ENCODE measurements around the gene FBXO30.

FBXO30 gene

GRCh38 chr6:145815309-145816274 lies 997 bp upstream of the FBXO30 start:
- Histone ChIP-seq H3K36me3 (ENCODE audit: insufficient read depth, low read length) (no peaks in the 10 kb centered on the region), H3K4me1 (ENCODE audit: insufficient read depth, low read length) (peaks cover 21% of the 10 kb centered on the region), H3K27ac (ENCODE audit: low read depth, low read length) (peak overlapping the region; percentile 97), H3K27me3 (ENCODE audit: control insufficient read depth in 1 of 2, insufficient read depth in 2 of 2, low read length in 2 of 2) (no peaks in the 10 kb centered on the region), H3K9ac (ENCODE audit: low read length) (peak overlapping the region; percentile 99), H3K4me3 (ENCODE audit: low read depth in 1 of 2, low read length in 2 of 2) (peak overlapping the region; percentile 71 to 84), H3K9me3 (ENCODE audit: low read length) (no peaks in the 10 kb centered on the region)

- Histone ChIP-seq H3K9me3 (ENCODE audit: low read length) (no peaks in the 10 kb centered on the region), H3K27me3 (ENCODE audit: control insufficient read depth in 1 of 2, insufficient read depth in 2 of 2, low read length in 2 of 2) (no peaks in the 10 kb centered on the region), H3K9ac (ENCODE audit: low read length) (peak overlapping the region; percentile 73), H3K4me1 (ENCODE audit: insufficient read depth, low read length) (peaks cover 32% of the 10 kb centered on the region), H3K4me3 (ENCODE audit: low read depth in 1 of 2, low read length in 2 of 2) (peak overlapping the region; percentile 71 to 84), H3K27ac (ENCODE audit: low read depth, low read length) (peak overlapping the region; percentile 97), H3K36me3 (ENCODE audit: insufficient read depth, low read length) (no peaks in the 10 kb centered on the region)
Observed at GRCh38 chr6:145814035-145814500, 527 bp downstream of the FBXO30 start.

DNA sequence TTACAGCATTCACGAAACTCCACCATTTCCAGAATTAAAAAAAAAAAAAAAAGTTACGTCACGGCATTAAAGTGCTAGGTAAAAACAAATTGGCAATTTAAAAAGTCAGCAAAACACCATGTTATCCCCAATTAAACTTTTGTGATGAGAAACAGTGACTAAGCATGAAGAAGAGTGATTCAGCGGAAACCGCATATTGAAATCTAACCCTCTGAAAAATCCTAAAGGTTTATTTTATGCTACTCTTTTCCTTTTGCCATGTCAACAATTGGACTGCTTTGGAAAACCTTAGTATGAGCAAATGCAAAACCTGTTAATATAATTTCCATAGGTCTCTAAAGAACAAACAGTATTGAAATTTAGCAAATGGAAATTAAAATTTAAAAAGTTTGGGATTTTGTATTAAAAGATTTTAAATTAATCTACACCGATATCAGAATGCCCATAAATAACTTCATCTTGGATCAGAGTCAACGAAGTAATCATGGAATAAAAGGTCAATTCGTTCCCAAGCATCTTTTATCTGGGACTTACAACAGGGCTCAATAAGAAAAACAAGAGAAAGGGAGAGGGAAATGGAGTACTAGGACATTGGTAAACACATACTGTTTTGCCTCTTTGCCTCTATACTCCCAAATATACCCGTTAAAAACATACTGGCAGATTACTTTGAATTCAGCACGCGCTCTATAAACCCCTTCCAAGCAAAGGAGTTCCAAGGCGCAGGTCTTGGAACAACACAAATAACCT lies 1.1 kb downstream of the FBXO30 start:
- no peaks in the 10 kb centered on the region for H3K36me3 ChIP-seq (ENCODE audit: insufficient read depth, low read length)
- peak overlapping the region; percentile 97 for H3K27ac ChIP-seq (ENCODE audit: low read depth, low read length)
- H3K27me3 ChIP-seq (ENCODE audit: control insufficient read depth in 1 of 2, insufficient read depth in 2 of 2, low read length in 2 of 2) = no peaks in the 10 kb centered on the region
- no peaks in the 10 kb centered on the region for H3K9me3 ChIP-seq (ENCODE audit: low read length)
- H3K4me3 ChIP-seq (ENCODE audit: low read depth in 1 of 2, low read length in 2 of 2) = peak overlapping the region; percentile 71 to 84
- peak overlapping the region; percentile 73 for H3K9ac ChIP-seq (ENCODE audit: low read length)
- peaks cover 32% of the 10 kb centered on the region for H3K4me1 ChIP-seq (ENCODE audit: insufficient read depth, low read length)

DNA sequence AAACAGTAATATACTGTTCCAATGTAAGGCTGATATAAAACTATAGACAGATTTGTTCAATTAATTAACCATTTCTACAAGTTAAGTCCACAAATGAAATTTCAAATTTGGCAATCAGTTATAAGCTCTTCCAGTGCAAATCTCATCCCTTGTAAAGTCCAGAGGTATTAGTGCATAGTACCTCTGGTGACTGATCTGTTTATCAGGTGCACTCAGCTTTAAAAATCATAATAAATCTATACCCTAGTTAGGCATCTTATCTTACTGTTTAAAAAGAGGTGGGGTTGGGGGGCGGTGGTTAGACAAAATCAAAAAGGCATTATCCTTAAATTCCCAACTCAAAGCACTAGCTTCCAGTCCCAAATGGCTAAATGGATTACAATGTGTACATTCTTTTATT lies 2.9 kb downstream of the FBXO30 start:
- Histone ChIP-seq H3K4me1 (ENCODE audit: insufficient read depth, low read length) (peaks cover 32% of the 10 kb centered on the region), H3K4me3 (ENCODE audit: low read depth in 1 of 2, low read length in 2 of 2) (peak overlapping the region; percentile 23 to 25), H3K27me3 (ENCODE audit: control insufficient read depth in 1 of 2, insufficient read depth in 2 of 2, low read length in 2 of 2) (no peaks in the 10 kb centered on the region), H3K9ac (ENCODE audit: low read length) (no peak overlapping the region), H3K27ac (ENCODE audit: low read depth, low read length) (peak overlapping the region; percentile 55), H3K36me3 (ENCODE audit: insufficient read depth, low read length) (no peaks in the 10 kb centered on the region), H3K9me3 (ENCODE audit: low read length) (no peaks in the 10 kb centered on the region)

DNA sequence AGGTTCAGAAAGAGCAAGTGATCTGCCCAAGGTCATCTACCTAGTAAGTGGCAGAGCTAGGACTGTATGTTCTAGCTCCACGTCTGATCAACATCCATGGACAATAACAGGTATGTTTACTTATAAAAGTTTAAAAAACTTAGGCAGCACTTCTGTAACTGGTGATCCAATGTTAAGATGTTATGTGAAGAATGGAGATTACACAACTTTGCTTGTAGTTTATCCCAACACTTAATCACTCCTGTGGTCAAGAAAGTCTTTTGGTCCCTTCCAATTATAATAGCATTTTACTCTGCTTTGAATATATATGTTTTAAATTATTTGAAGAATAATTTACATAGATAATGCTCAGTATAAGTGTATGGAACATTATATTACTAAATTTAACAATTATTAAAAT lies 4.8 kb downstream of the FBXO30 start:
- H3K9ac ChIP-seq (ENCODE audit: low read length) = no peak overlapping the region
- H3K36me3 ChIP-seq (ENCODE audit: insufficient read depth, low read length) = peaks cover 13% of the 10 kb centered on the region
- H3K4me3 ChIP-seq (ENCODE audit: low read depth in 1 of 2, low read length in 2 of 2) = peak overlapping the region in 1 of 2 donors; percentile 20
- H3K9me3 ChIP-seq (ENCODE audit: low read length) = no peaks in the 10 kb centered on the region
- H3K27me3 ChIP-seq (ENCODE audit: control insufficient read depth in 1 of 2, insufficient read depth in 2 of 2, low read length in 2 of 2) = no peaks in the 10 kb centered on the region
- H3K27ac ChIP-seq (ENCODE audit: low read depth, low read length) = peak overlapping the region; percentile 16
- H3K4me1 ChIP-seq (ENCODE audit: insufficient read depth, low read length) = peaks cover 21% of the 10 kb centered on the region

GRCh38 chr6:145809211-145809610 lies 5.4 kb downstream of the FBXO30 start:
- Histone ChIP-seq H3K27ac (ENCODE audit: low read depth, low read length) (peak overlapping the region; percentile 16), H3K27me3 (ENCODE audit: control insufficient read depth in 1 of 2, insufficient read depth in 2 of 2, low read length in 2 of 2) (no peaks in the 10 kb centered on the region), H3K9me3 (ENCODE audit: low read length) (no peaks in the 10 kb centered on the region), H3K36me3 (ENCODE audit: insufficient read depth, low read length) (peaks cover 19% of the 10 kb centered on the region), H3K9ac (ENCODE audit: low read length) (no peak overlapping the region), H3K4me1 (ENCODE audit: insufficient read depth, low read length) (peaks cover 26% of the 10 kb centered on the region), H3K4me3 (ENCODE audit: low read depth in 1 of 2, low read length in 2 of 2) (peak overlapping the region in 1 of 2 donors; percentile 20)

DNA sequence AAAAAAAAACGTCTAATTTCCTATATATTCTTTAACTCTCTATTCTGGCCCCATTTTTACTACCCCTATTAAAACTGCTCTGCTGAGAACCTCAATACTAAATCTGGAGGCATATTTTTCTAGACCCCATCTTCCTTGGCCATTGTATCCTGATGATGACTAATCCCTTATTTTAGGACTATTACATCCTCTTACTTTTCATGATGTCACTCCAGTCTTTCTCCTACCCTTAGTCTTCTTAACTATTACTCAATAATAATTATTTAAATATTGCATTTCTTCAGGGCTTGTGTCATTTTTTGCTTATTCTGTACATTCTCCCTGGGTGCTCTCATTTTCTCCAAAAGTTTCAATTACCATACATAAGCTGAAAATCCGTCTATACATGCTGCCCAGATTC lies 6.4 kb downstream of the FBXO30 start:
- Histone ChIP-seq H3K27ac (ENCODE audit: low read depth, low read length) (no peak overlapping the region), H3K9ac (ENCODE audit: low read length) (no peak overlapping the region), H3K27me3 (ENCODE audit: control insufficient read depth in 1 of 2, insufficient read depth in 2 of 2, low read length in 2 of 2) (no peaks in the 10 kb centered on the region), H3K4me3 (ENCODE audit: low read depth in 1 of 2, low read length in 2 of 2) (no peak overlapping the region), H3K9me3 (ENCODE audit: low read length) (no peaks in the 10 kb centered on the region), H3K36me3 (ENCODE audit: insufficient read depth, low read length) (peaks cover 22% of the 10 kb centered on the region), H3K4me1 (ENCODE audit: insufficient read depth, low read length) (peaks cover 32% of the 10 kb centered on the region)

DNA sequence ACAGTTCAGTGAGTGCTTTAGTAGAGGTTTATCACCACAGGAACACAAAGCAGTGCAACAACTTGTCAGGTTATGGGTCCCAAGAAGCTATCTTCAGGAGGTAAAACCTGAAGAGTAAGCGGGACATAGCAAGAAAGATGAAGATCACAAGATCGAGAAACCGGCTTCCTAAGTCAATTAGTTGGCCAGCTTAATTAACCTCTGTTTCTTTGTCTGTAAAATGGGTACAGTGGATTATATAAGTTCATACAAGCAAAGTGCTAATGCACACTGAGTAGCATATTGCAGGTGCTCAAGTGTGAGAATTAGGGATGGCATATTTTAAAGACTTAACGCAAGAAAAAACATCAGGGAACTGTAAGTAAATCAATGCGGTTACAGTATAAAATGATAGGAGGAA lies 12.5 kb downstream of the FBXO30 start:
- Histone ChIP-seq H3K4me1 (ENCODE audit: insufficient read depth, low read length) (peaks cover 30% of the 10 kb centered on the region), H3K27me3 (ENCODE audit: control insufficient read depth in 1 of 2, insufficient read depth in 2 of 2, low read length in 2 of 2) (no peaks in the 10 kb centered on the region), H3K36me3 (ENCODE audit: insufficient read depth, low read length) (peaks cover 43% of the 10 kb centered on the region), H3K9ac (ENCODE audit: low read length) (no peak overlapping the region), H3K9me3 (ENCODE audit: low read length) (no peaks in the 10 kb centered on the region), H3K27ac (ENCODE audit: low read depth, low read length) (no peak overlapping the region), H3K4me3 (ENCODE audit: low read depth in 1 of 2, low read length in 2 of 2) (no peak overlapping the region)

DNA sequence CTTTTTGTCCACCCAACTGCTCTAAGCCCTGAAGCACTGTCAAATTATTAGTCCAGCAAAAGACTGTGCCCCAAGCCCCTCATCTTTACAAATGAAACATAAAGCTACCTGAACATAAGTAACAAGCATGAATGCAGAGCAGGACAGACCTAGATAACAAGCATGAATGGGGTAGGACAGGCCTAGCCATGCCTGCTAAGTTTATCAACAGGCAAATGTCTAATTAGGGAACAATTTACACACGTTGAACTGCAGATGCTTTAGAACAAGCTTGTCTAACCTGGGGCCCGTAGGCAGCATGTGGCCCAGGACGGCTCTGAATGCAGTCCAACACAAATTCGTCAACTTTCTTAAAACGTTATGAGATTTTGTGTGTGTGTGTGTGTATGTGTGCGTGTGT lies 13.6 kb downstream of the FBXO30 start:
- H3K4me3 ChIP-seq (ENCODE audit: low read depth in 1 of 2, low read length in 2 of 2) = no peak overlapping the region
- H3K9me3 ChIP-seq (ENCODE audit: low read length) = no peaks in the 10 kb centered on the region
- no peak overlapping the region for H3K9ac ChIP-seq (ENCODE audit: low read length)
- no peak overlapping the region for H3K27ac ChIP-seq (ENCODE audit: low read depth, low read length)
- H3K36me3 ChIP-seq (ENCODE audit: insufficient read depth, low read length) = peaks cover 42% of the 10 kb centered on the region
- no peaks in the 10 kb centered on the region for H3K27me3 ChIP-seq (ENCODE audit: control insufficient read depth in 1 of 2, insufficient read depth in 2 of 2, low read length in 2 of 2)
- peaks cover 30% of the 10 kb centered on the region for H3K4me1 ChIP-seq (ENCODE audit: insufficient read depth, low read length)

DNA sequence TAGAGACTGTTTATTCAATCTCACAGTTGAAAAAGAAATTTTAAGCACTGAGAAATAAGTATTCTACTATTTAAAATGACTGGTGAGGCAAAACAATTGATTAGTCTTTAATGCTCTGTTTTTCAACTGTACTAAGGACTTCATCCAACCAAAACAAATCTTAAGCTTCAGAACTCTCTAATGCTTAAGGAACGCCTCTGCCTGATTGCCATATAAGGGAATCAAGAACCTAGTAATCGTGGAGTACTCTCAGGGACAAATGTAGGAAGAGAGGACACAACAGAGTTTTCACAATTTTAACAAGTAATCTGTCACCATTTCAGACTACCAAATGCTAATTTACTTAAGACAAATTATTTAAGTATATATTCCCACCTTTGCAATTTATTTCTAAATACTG lies 16.1 kb downstream of the FBXO30 start:
- Histone ChIP-seq H3K27me3 (ENCODE audit: control insufficient read depth in 1 of 2, insufficient read depth in 2 of 2, low read length in 2 of 2) (no peaks in the 10 kb centered on the region), H3K27ac (ENCODE audit: low read depth, low read length) (no peak overlapping the region)

DNA sequence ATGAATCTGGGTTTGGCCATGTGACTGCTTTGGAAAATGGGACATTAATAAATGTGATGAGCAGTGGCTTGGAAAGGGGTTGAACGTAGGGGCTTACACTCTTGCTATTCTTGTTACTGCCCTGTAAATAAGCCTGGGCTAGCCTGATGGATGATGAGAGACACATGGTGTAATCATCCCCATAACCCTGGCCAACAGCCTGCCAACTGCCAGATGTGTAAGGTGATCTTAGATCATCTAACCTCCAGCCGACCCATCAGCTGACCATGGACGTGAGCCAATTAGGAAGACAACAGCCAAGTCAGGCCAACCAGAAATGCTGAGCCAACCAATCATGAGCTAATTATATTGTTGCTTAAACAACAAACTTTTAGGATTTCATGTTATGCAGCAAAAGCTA lies 25.2 kb downstream of the FBXO30 start:
- Histone ChIP-seq H3K36me3 (ENCODE audit: insufficient read depth, low read length) (peaks cover 8% of the 10 kb centered on the region), H3K27me3 (ENCODE audit: control insufficient read depth in 1 of 2, insufficient read depth in 2 of 2, low read length in 2 of 2) (no peaks in the 10 kb centered on the region), H3K27ac (ENCODE audit: low read depth, low read length) (no peak overlapping the region), H3K4me1 (ENCODE audit: insufficient read depth, low read length) (no peaks in the 10 kb centered on the region), H3K9me3 (ENCODE audit: low read length) (no peaks in the 10 kb centered on the region), H3K9ac (ENCODE audit: low read length) (no peak overlapping the region), H3K4me3 (ENCODE audit: low read depth in 1 of 2, low read length in 2 of 2) (no peak overlapping the region)

More for the DNA sequence above, 16.1 kb downstream of the FBXO30 start:
- Histone ChIP-seq H3K4me3 (ENCODE audit: low read depth in 1 of 2, low read length in 2 of 2) (no peak overlapping the region), H3K9me3 (ENCODE audit: low read length) (no peaks in the 10 kb centered on the region), H3K36me3 (ENCODE audit: insufficient read depth, low read length) (peaks cover 21% of the 10 kb centered on the region), H3K9ac (ENCODE audit: low read length) (no peak overlapping the region), H3K4me1 (ENCODE audit: insufficient read depth, low read length) (peaks cover 21% of the 10 kb centered on the region)

Data from muscle layer of colon (tissue), 2 donors.